NCI-H1048 (cell line): Measurements from ENCODE around the gene NAV1.
"Not testable (repeated sequence)": the region's sequence is repeated elsewhere in the genome, so short reads cannot be mapped to it uniquely, and the experiment has no call there.

Experiments used
- DNase-seq: peaks from one replicate; lab custom pipeline; 2025; lab: John Stamatoyannopoulos, UW

The NAV1 gene

GRCh38 chr1:201538612-201539551 is at the start of gene NAV1:
TSS of gene NAV1 (plus strand) at chr1:201539127. CDS start at chr1:201622885, 83,758 bp downstream.
- DNase-seq = no peak

GRCh38 chr1:201489643-201490261 is 49.2 kb upstream of the NAV1 start:
- no peak for DNase-seq

- DNase-seq = no peak
Observed at GRCh38 chr1:201490708-201491131, 48.2 kb upstream of the NAV1 start.

- no peak for DNase-seq
Observed at GRCh38 chr1:201491896-201492511, 46.9 kb upstream of the NAV1 start.

GRCh38 chr1:201493026-201493656 is 45.8 kb upstream of the NAV1 start:
- not testable (repeated sequence) for DNase-seq

- DNase-seq = no peak
Observed at GRCh38 chr1:201493757-201494617, 44.9 kb upstream of the NAV1 start.

- DNase-seq = no peak
Observed at GRCh38 chr1:201495551-201496295, 43.2 kb upstream of the NAV1 start.

GRCh38 chr1:201496296-201496690 is 42.6 kb upstream of the NAV1 start:
- DNase-seq = no peak

GRCh38 chr1:201497935-201498509 is 40.9 kb upstream of the NAV1 start:
- no peak for DNase-seq

GRCh38 chr1:201498621-201499020 is 40.3 kb upstream of the NAV1 start:
- DNase-seq = no peak

- no peak for DNase-seq
Observed at GRCh38 chr1:201499191-201499590, 39.7 kb upstream of the NAV1 start.

- no peak for DNase-seq
Observed at GRCh38 chr1:201499795-201500669, 38.9 kb upstream of the NAV1 start.

GRCh38 chr1:201500670-201501120 is 38.2 kb upstream of the NAV1 start:
- no peak for DNase-seq

- DNase-seq = no peak
Observed at GRCh38 chr1:201501144-201501543, 37.8 kb upstream of the NAV1 start.

- DNase-seq = no peak
Observed at GRCh38 chr1:201501812-201502510, 37.0 kb upstream of the NAV1 start.

GRCh38 chr1:201502511-201502857 is 36.4 kb upstream of the NAV1 start:
- DNase-seq = no peak

GRCh38 chr1:201503397-201504176 is 35.3 kb upstream of the NAV1 start:
- DNase-seq = no peak

GRCh38 chr1:201504179-201504631 is 34.7 kb upstream of the NAV1 start:
- no peak for DNase-seq
